ENCODE data around the gene BRSK1.

DNA sequence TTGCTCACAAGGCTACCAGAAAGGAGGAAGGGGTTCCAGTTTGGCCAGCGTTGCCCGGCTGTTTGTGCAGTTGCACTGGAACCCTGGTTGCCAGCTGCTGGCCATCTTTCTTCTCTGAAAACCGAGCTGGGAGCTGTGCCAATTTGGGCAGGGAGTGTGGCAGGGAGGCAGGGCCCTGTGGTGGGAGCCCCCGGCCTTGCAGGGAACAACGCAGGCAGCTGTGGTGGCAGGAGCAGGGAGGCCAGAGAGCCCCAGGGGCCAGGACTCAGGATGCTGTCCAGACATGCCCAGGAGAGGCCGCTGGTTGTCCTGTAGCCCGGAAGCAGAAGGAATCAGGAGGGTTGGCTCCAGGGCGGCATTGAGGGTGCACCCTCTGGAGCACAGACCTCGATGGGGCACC, 60.6 kb downstream of the BRSK1 start:
- TF ChIP-seq POLR2A (IDR thresholded peaks at IDR 0.05; ENCODE audit: low read depth, low read length) (no peak), EED (IDR thresholded peaks at IDR 0.05; ENCODE audit: low read depth) (no peak), ASH2L (IDR thresholded peaks at IDR 0.05; ENCODE audit: borderline replicate concordance, low read depth) (no peak), KLF5 (IDR thresholded peaks at IDR 0.05; ENCODE audit: partially characterized antibody) (no peak), FOXM1 (IDR thresholded peaks at IDR 0.05; ENCODE audit: low read depth, low read length) (no peak), EZH2 (IDR thresholded peaks at IDR 0.05; ENCODE audit: borderline replicate concordance, control insufficient read depth, low read depth, low read length) (no peak), TARDBP (IDR thresholded peaks at IDR 0.05; ENCODE audit: borderline replicate concordance) (no peak)
- TF ChIP-seq, protein P1, sequence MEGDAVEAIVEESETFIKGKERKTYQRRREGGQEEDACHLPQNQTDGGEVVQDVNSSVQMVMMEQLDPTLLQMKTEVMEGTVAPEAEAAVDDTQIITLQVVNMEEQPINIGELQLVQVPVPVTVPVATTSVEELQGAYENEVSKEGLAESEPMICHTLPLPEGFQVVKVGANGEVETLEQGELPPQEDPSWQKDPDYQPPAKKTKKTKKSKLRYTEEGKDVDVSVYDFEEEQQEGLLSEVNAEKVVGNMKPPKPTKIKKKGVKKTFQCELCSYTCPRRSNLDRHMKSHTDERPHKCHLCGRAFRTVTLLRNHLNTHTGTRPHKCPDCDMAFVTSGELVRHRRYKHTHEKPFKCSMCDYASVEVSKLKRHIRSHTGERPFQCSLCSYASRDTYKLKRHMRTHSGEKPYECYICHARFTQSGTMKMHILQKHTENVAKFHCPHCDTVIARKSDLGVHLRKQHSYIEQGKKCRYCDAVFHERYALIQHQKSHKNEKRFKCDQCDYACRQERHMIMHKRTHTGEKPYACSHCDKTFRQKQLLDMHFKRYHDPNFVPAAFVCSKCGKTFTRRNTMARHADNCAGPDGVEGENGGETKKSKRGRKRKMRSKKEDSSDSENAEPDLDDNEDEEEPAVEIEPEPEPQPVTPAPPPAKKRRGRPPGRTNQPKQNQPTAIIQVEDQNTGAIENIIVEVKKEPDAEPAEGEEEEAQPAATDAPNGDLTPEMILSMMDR (IDR thresholded peaks at IDR 0.05 in 2 of 3, conservative IDR thresholded peaks at IDR 0.05 in 1 of 3; ENCODE audit: control insufficient read depth in 2 of 3, extremely low read depth in 1 of 3, insufficient read depth in 1 of 3, low read depth in 3 of 3, low read length in 3 of 3): no peak
